ENCODE results near the gene FSTL3. TPM values are rescaled to one million over a fixed set of nuclear protein-coding genes. Genes with fewer than 3 reads are reported as not detected.

The FSTL3 gene
- total RNA-seq, 1 experiment from 2014 or later = 40.9 TPM

- POLR2A ChIA-PET (ENCODE audit: unreplicated experiment) = no interaction called here
Measured at GRCh38 chr19:633786-634639, 42.2 kb upstream of the FSTL3 start.

GRCh38 chr19:634975-635652 is 41.1 kb upstream of the FSTL3 start:
- Histone ChIP-seq H3K79me2 (ENCODE audit: low read depth) (peaks cover 34% of the 10 kb centered on the region), H3F3A (ENCODE audit: insufficient read depth, low read depth) (peaks cover 8% of the 10 kb centered on the region; the same call in 1 of the 2 replicates), H4K20me1 (ENCODE audit: insufficient read depth) (peaks cover 7% of the 10 kb centered on the region), H3K4me3 (no peak overlapping the region), H3K9me3 (ENCODE audit: insufficient read depth, low read depth) (no peaks in the 10 kb centered on the region), H3K4me2 (peak overlapping the region; percentile 97; the same call in 1 of the 2 replicates), H3K27ac (no peak overlapping the region), H3K4me1 (replicated peaks; ENCODE audit: insufficient read depth) (peaks cover 18% of the 10 kb centered on the region), H3K9me2 (ENCODE audit: insufficient read depth) (no peaks in the 10 kb centered on the region), H2AFZ (no peak overlapping the region), H3K36me3 (ENCODE audit: low read depth) (no peaks in the 10 kb centered on the region), H3K27me3 (ENCODE audit: insufficient read depth, low read depth) (no peaks in the 10 kb centered on the region)
- ChIA-PET CTCF (no interaction called here), POLR2A (ENCODE audit: unreplicated experiment) (no interaction called here)
- no peak for TF ChIP-seq EZH2 (IDR thresholded peaks at IDR 0.05; ENCODE audit: low read depth)
- no peak for TF ChIP-seq CTCF (conservative IDR thresholded peaks at IDR 0.05)
- intact Hi-C loops (cut with micrococcal nuclease; ENCODE audit: unreplicated experiment) = no loop called here
- DNase-seq = peak in 1 of 2 experiments; percentile 27
- BruUV-seq (replicated peaks) = no TSS peak

More at GRCh38 chr19:633786-634639, 42.2 kb upstream of the FSTL3 start:
- peak in 1 of 2 experiments; percentile 16 for DNase-seq
- TF ChIP-seq CTCF (conservative IDR thresholded peaks at IDR 0.05) (no peak), EZH2 (IDR thresholded peaks at IDR 0.05; ENCODE audit: low read depth) (no peak)
- CTCF ChIA-PET = interaction anchor here (1.2 kb wide), 1 partner anchor 128 kb away, joined by 6 read pairs; no protein-coding TSS in a partner anchor
- H3K27ac ChIP-seq = no peak overlapping the region
- peaks cover 8% of the 10 kb centered on the region; the same call in 1 of the 2 replicates for H3F3A ChIP-seq (ENCODE audit: insufficient read depth, low read depth)
- H2AFZ ChIP-seq = peak overlapping the region; percentile 98
- H3K4me3 ChIP-seq = peak overlapping the region; percentile 87
- no peaks in the 10 kb centered on the region for H3K9me3 ChIP-seq (ENCODE audit: insufficient read depth, low read depth)
- H3K4me1 ChIP-seq (replicated peaks; ENCODE audit: insufficient read depth) = peaks cover 14% of the 10 kb centered on the region
- H3K79me2 ChIP-seq (ENCODE audit: low read depth) = peaks cover 34% of the 10 kb centered on the region
- no peaks in the 10 kb centered on the region for H3K9me2 ChIP-seq (ENCODE audit: insufficient read depth)
- no peaks in the 10 kb centered on the region for H3K27me3 ChIP-seq (ENCODE audit: insufficient read depth, low read depth)
- H4K20me1 ChIP-seq (ENCODE audit: insufficient read depth) = peaks cover 8% of the 10 kb centered on the region
- BruUV-seq (replicated peaks) = TSS peak; percentile 24
- no peaks in the 10 kb centered on the region for H3K36me3 ChIP-seq (ENCODE audit: low read depth)
- intact Hi-C loops (cut with micrococcal nuclease; ENCODE audit: unreplicated experiment) = no loop called here
- peak overlapping the region; percentile 97 for H3K4me2 ChIP-seq

GRCh38 chr19:638906-639252 is 37.3 kb upstream of the FSTL3 start:
- BruUV-seq (replicated peaks) = no TSS peak
- Histone ChIP-seq H3K79me2 (ENCODE audit: low read depth) (0 out of 2 replicates have a peak, but pooled peaks cover 6% of the 10 kb centered on the region), H3K27me3 (ENCODE audit: insufficient read depth, low read depth) (no peaks in the 10 kb centered on the region), H3K4me1 (replicated peaks; ENCODE audit: insufficient read depth) (peaks cover 18% of the 10 kb centered on the region), H3F3A (ENCODE audit: insufficient read depth, low read depth) (no peaks in the 10 kb centered on the region; the same call in 1 of the 2 replicates), H3K9me2 (ENCODE audit: insufficient read depth) (no peaks in the 10 kb centered on the region), H3K27ac (no peak overlapping the region), H3K36me3 (ENCODE audit: low read depth) (no peaks in the 10 kb centered on the region), H3K4me3 (peak overlapping the region; percentile 61; the same call in 1 of the 2 replicates), H3K9me3 (ENCODE audit: insufficient read depth, low read depth) (no peaks in the 10 kb centered on the region), H4K20me1 (ENCODE audit: insufficient read depth) (no peaks in the 10 kb centered on the region), H3K4me2 (peak overlapping the region; percentile 88), H2AFZ (no peak overlapping the region)
- no peak for DNase-seq
- CTCF ChIA-PET = no interaction called here
- POLR2A ChIA-PET (ENCODE audit: unreplicated experiment) = no interaction called here
- intact Hi-C loops (cut with micrococcal nuclease; ENCODE audit: unreplicated experiment) = no loop called here
- TF ChIP-seq CTCF (conservative IDR thresholded peaks at IDR 0.05) (no peak), EZH2 (IDR thresholded peaks at IDR 0.05; ENCODE audit: low read depth) (no peak)

All from PC-9 (cell line).